H9 (cell line): ENCODE results near the gene CLN3. TPM values are rescaled to one million over a fixed set of nuclear protein-coding genes. Genes with fewer than 3 reads are reported as not detected.

Experiments used
- DNase-seq: peaks from one replicate; pipeline ENCODE4 v3.0.0-alpha.2; 2017
- H2AFZ ChIP-seq: one replicate; pipeline ENCODE4 v1.6.1; 2013; ENCODE audit warnings: mild to moderate bottlenecking, low read length, control low read depth, moderate library complexity
- H2AK5ac ChIP-seq: 2 replicates; pipeline ENCODE4 v1.6.1; 2013; ENCODE audit warnings: low read length, control low read depth, mixed read lengths; ENCODE audit not compliant: insufficient read length
- H2BK120ac ChIP-seq: one replicate; pipeline ENCODE4 v1.6.1; 2013; ENCODE audit warnings: low read depth, mild to moderate bottlenecking, low read length, control low read depth, inconsistent platforms; ENCODE audit not compliant: poor library complexity, severe bottlenecking
- H2BK12ac ChIP-seq: 2 replicates; pipeline ENCODE4 v1.6.1; 2013; ENCODE audit warnings: low read length, control low read depth, mixed read lengths, low read depth; ENCODE audit not compliant: insufficient read length
- H2BK15ac ChIP-seq: 2 replicates; pipeline ENCODE4 v1.6.1; 2013; ENCODE audit warnings: low read depth, low read length, control low read depth
- H2BK20ac ChIP-seq: one replicate; pipeline ENCODE4 v1.6.1; 2013; ENCODE audit warnings: low read depth, mild to moderate bottlenecking, low read length, control low read depth, inconsistent platforms; ENCODE audit not compliant: poor library complexity, severe bottlenecking
- H2BK5ac ChIP-seq: 2 replicates; pipeline ENCODE4 v1.6.1; 2013; ENCODE audit warnings: low read length, control low read depth, mixed read lengths; ENCODE audit not compliant: insufficient read length
- H3K14ac ChIP-seq: 2 replicates; pipeline ENCODE4 v1.6.1; 2013; ENCODE audit warnings: low read length, control low read depth; ENCODE audit not compliant: insufficient read depth
- H3K18ac ChIP-seq: 2 replicates; pipeline ENCODE4 v1.6.1; 2013; ENCODE audit warnings: low read depth, mild to moderate bottlenecking, mixed read lengths, low read length, control low read depth; ENCODE audit not compliant: insufficient read length
- H3K23ac ChIP-seq: 2 replicates; pipeline ENCODE4 v1.6.1; 2013; ENCODE audit warnings: low read length, control low read depth, mixed read lengths, low read depth; ENCODE audit not compliant: insufficient read length
- H3K23me2 ChIP-seq: 2 replicates; pipeline ENCODE4 v1.6.1; 2013; ENCODE audit warnings: low read depth, mild to moderate bottlenecking, mixed read lengths, low read length, control low read depth; ENCODE audit not compliant: insufficient read length, poor library complexity, severe bottlenecking
- H3K27ac ChIP-seq: 2 replicates; pipeline ENCODE4 v1.5.1; 2013; ENCODE audit warnings: low read length, control low read depth, mixed read lengths, low read depth; ENCODE audit not compliant: insufficient read length
- H3K27me3 ChIP-seq: 2 replicates; pipeline ENCODE4 v1.6.1; 2013; ENCODE audit warnings: low read length, control low read depth, inconsistent platforms; ENCODE audit not compliant: insufficient read depth
- H3K4ac ChIP-seq: 2 replicates; pipeline ENCODE4 v1.6.1; 2013; ENCODE audit warnings: low read depth, mild to moderate bottlenecking, control low read depth, inconsistent platforms, low read length, moderate library complexity
- H3K4me1 ChIP-seq: 2 replicates; pipeline ENCODE4 v1.6.1; 2013; ENCODE audit warnings: low read length, control low read depth, inconsistent platforms; ENCODE audit not compliant: insufficient read depth
- H3K4me2 ChIP-seq: 2 replicates; pipeline ENCODE4 v1.6.1; 2013; ENCODE audit warnings: low read length, control low read depth, mixed read lengths; ENCODE audit not compliant: insufficient read length, insufficient read depth
- H3K56ac ChIP-seq: 2 replicates; pipeline ENCODE4 v1.6.1; 2013; ENCODE audit warnings: low read depth, mild to moderate bottlenecking, mixed read lengths, low read length, control low read depth; ENCODE audit not compliant: insufficient read length
- H3K79me1 ChIP-seq: 2 replicates; pipeline ENCODE4 v1.6.1; 2013; ENCODE audit warnings: low read depth, mild to moderate bottlenecking, moderate library complexity, low read length, control low read depth, inconsistent platforms; ENCODE audit not compliant: insufficient read depth, poor library complexity, severe bottlenecking
- H3K79me2 ChIP-seq: 2 replicates; pipeline ENCODE4 v1.6.1; 2013; ENCODE audit warnings: low read length, control low read depth, inconsistent platforms; ENCODE audit not compliant: insufficient read depth
- H3K9ac ChIP-seq: 2 replicates; pipeline ENCODE4 v1.6.1; 2013; ENCODE audit warnings: low read length, control low read depth, mixed read lengths; ENCODE audit not compliant: insufficient read length; ENCODE audit errors: extremely low read depth
- H3K9me3 ChIP-seq: one replicate; pipeline ENCODE4 v1.6.1; 2013; ENCODE audit warnings: low read depth, low read length, inconsistent platforms; ENCODE audit not compliant: control insufficient read depth
- H3T11ph ChIP-seq: one replicate; pipeline ENCODE4 v1.6.1; 2013; ENCODE audit warnings: mild to moderate bottlenecking, low read length, control low read depth, inconsistent platforms
- H4K20me1 ChIP-seq: one replicate; pipeline ENCODE4 v1.6.1; 2013; ENCODE audit not compliant: control insufficient read depth, insufficient read length, insufficient read depth
- H4K5ac ChIP-seq: 2 replicates; pipeline ENCODE4 v1.6.1; 2013; ENCODE audit warnings: low read depth, mild to moderate bottlenecking, mixed read lengths, low read length, control low read depth; ENCODE audit not compliant: insufficient read length
- H4K8ac ChIP-seq: replicated peaks from 2 replicates; pipeline ENCODE4 v1.6.1; 2013; ENCODE audit warnings: low read length, control low read depth, mixed read lengths, low read depth; ENCODE audit not compliant: insufficient read length
- H4K91ac ChIP-seq: 2 replicates; pipeline ENCODE4 v1.6.1; 2013; ENCODE audit warnings: low read depth, mild to moderate bottlenecking, moderate library complexity, mixed read lengths, low read length, control low read depth; ENCODE audit not compliant: insufficient read length
- H3K27ac Mint-ChIP-seq, 3 experiments: 2 replicates in 2 of 3; 3 replicates in 1 of 3; pipeline ENCODE4 v1.8.0; 2020 to 2021; ENCODE audit warnings: mixed read lengths in 3 of 3, mild to moderate bottlenecking in 1 of 3, moderate library complexity in 1 of 3
- H3K27me3 Mint-ChIP-seq: 2 replicates; pipeline ENCODE4 v1.8.0; 2021; ENCODE audit warnings: low read depth, mild to moderate bottlenecking, moderate library complexity, mixed read lengths
- H3K36me3 Mint-ChIP-seq, 3 experiments: 2 replicates in 2 of 3; 3 replicates in 1 of 3; pipeline ENCODE4 v1.8.0; 2020 to 2021; ENCODE audit warnings: low read depth in 3 of 3, mixed read lengths in 3 of 3; ENCODE audit not compliant: insufficient read depth in 1 of 3
- H3K4me1 Mint-ChIP-seq, 2 experiments: 2 replicates each; pipeline ENCODE4 v1.8.0; 2020; ENCODE audit warnings: mixed read lengths in 2 of 2
- H3K4me3 Mint-ChIP-seq, 2 experiments: 2 replicates in 1 of 2; 3 replicates in 1 of 2; pipeline ENCODE4 v1.8.0; 2020 to 2021; ENCODE audit warnings: mild to moderate bottlenecking in 2 of 2, mixed read lengths in 2 of 2, moderate library complexity in 1 of 2
- H3K9me3 Mint-ChIP-seq, 2 experiments: 2 replicates in 1 of 2; 3 replicates in 1 of 2; pipeline ENCODE4 v1.8.0; 2020; ENCODE audit warnings: mild to moderate bottlenecking in 2 of 2, mixed read lengths in 2 of 2, moderate library complexity in 1 of 2
- CTCF ChIP-seq: fragments of 200-600 bp; sonication (generic); conservative IDR thresholded peaks from 3 replicates; pipeline ENCODE4 v1.8.0; 2021; ENCODE audit warnings: antibody characterized with exemption, mild to moderate bottlenecking
- WGBS: extraction: QIAGEN DNeasy Blood & Tissue Kit; methylation state at CpG from one replicate; pipeline ENCODE4 v1.1.7; 2013; ENCODE audit warnings: missing lambda C conversion rate, low lambda C conversion rate, mixed read lengths; ENCODE audit not compliant: insufficient read length; ENCODE audit errors: extremely low coverage; 5-methylcytosine and 5-hydroxymethylcytosine counted together
- total RNA-seq: library from RNA; stranded (reverse); gene quantifications from 2 replicates; pipeline ENCODE4 v1.2.1, GENCODE V29; 2021

Gene CLN3
- total RNA-seq, 1 experiment from 2014 or later = 21.4 TPM

GRCh38 chr16:28498666-28499381 is 7.0 kb upstream of the CLN3 start:
- no CpG with 5 or more reads among the region's 15 CpGs for WGBS
- Histone ChIP-seq H4K5ac (no peak overlapping the region), H2AK5ac (no peak overlapping the region), H4K8ac (no peak overlapping the region), H3K27me3 (no peaks in the 10 kb centered on the region), H3K9me3 (no peaks in the 10 kb centered on the region), H3T11ph (no peak overlapping the region), H2BK12ac (no peak overlapping the region), H3K4ac (no peak overlapping the region), H4K91ac (no peak overlapping the region), H3K23me2 (no peaks in the 10 kb centered on the region), H2BK20ac (no peak overlapping the region), H3K56ac (no peak overlapping the region), H2BK120ac (no peak overlapping the region), H3K14ac (no peak overlapping the region; the same call in 1 of the 2 replicates), H3K27ac (no peak overlapping the region), H3K18ac (no peak overlapping the region), H3K9ac (no peak overlapping the region), H2BK5ac (no peak overlapping the region), H3K79me2 (no peaks in the 10 kb centered on the region), H3K4me1 (no peaks in the 10 kb centered on the region), H3K23ac (no peak overlapping the region), H4K20me1 (peaks cover 3% of the 10 kb centered on the region), H3K4me2 (no peak overlapping the region), H2AFZ (no peak overlapping the region), H2BK15ac (no peak overlapping the region), H3K79me1 (no peaks in the 10 kb centered on the region)
- H3K36me3 Mint-ChIP-seq = no peaks in the 10 kb centered on the region
- H3K4me1 Mint-ChIP-seq = 0 out of 4 replicates have a peak, but pooled peaks cover 0 to 2% of the 10 kb centered on the region in 2 experiments
- no peak overlapping the region for H3K27ac Mint-ChIP-seq
- no peak for DNase-seq
- TF ChIP-seq CTCF = no peak
- peaks cover 19% of the 10 kb centered on the region for H3K27me3 Mint-ChIP-seq
- H3K9me3 Mint-ChIP-seq = no peaks in the 10 kb centered on the region
- no peak overlapping the region for H3K4me3 Mint-ChIP-seq
